Measurements from ENCODE around the gene IPO4. TPM values are rescaled to one million over a fixed set of nuclear protein-coding genes. Genes with fewer than 3 reads are reported as not detected.

Gene IPO4
- total RNA-seq, 1 experiment from 2014 or later: 102 TPM

DNA sequence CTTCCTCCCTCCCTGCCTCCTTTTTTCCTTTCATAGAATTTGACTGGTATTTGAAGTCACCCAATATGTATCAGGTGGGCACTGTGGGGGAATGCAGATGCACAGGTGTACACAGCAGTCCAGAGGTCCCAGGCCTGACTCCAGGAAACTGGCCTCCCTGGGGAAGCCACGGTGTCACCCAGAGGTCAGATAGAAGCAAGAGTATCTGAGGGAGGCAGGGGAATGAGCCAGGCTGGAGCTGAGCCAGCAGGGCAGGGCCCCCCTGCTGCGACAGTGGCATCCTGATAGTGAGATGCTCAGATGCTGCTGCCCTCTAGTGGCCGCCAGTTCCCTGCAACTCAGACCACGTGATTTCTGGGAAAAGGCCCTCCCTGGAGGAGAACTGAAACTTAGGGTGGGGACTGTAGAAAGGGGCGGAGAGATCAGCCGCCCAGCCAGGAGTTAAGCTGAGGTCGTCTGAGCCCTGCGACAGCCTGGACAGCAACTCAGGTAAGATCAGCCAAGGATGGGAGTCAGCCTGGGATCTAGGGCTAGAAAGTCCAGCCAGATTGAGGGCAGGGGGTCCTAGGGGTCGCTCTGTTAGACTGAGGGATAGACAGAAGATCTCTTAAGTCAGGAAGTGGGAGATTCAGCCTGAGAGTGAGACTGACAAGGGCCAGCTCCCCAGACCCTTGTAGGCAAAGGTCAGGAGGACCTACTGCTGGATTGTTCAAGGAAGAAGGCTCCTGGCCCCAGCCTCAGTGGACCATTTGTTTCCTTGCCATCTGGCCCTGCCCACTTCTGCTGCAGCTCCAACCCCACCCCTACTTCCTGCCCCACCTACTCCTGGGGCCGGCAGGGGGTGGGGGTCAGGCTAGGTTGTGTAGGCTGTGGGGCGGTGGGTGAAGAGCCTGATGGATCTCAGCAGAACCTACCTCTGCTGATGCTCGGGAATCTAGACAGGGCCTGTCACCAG is 27.5 kb downstream of the IPO4 start, which contains the start of gene IRF9:
TSS of gene IRF9 (plus strand) at position 416 of the 955 bp plus-strand sequence. CDS start 880 bp downstream, outside the sequence.
- Histone ChIP-seq H3K27ac (ENCODE audit: low read depth, low read length) (peak within 1 kb of the TSS; percentile 84), H3K36me3 (ENCODE audit: control insufficient read depth in 1 of 2, insufficient read depth in 2 of 2, low read length in 2 of 2) (peaks cover 21 to 37% of the 10 kb centered on the region in 2 experiments; a peak in 3 of 4 replicates), H3K4me1 (ENCODE audit: control insufficient read depth in 1 of 2, insufficient read depth in 2 of 2, low read length in 2 of 2) (peaks cover 15 to 21% of the 10 kb centered on the region in 2 experiments), H3K27me3 (ENCODE audit: insufficient read depth, low read length) (no peaks in the 10 kb centered on the region), H3K9me3 (ENCODE audit: control insufficient read depth in 1 of 2, insufficient read depth in 1 of 2, low read depth in 1 of 2, low read length in 2 of 2) (no peaks in the 10 kb centered on the region), H3K9ac (ENCODE audit: low read length) (peak within 1 kb of the TSS; percentile 61), H3K4me3 (replicated peaks in 1 of 2; ENCODE audit: low read depth in 1 of 2, low read length in 2 of 2) (peak within 1 kb of the TSS; percentile 58 to 60), H2AFZ (ENCODE audit: low read depth, low read length, poor library complexity, severe bottlenecking) (no peak within 1 kb of the TSS), H4K20me1 (ENCODE audit: insufficient read depth) (no peaks in the 10 kb centered on the region), H3K4me2 (ENCODE audit: low read length) (peak within 1 kb of the TSS; percentile 87), H3K9me2 (ENCODE audit: insufficient read depth) (no peaks in the 10 kb centered on the region), H3K79me2 (ENCODE audit: insufficient read depth, low read length) (no peaks in the 10 kb centered on the region)
- intact Hi-C loops (cut with micrococcal nuclease): loop anchor here (1.0 to 2.0 kb wide), 2 partner anchors 46 to 103 kb away; partner anchors contain the start of genes DCAF11 and NRL
- BruUV-seq (replicated peaks): no TSS peak
- ChIA-PET POLR2A (interaction anchor here (1.0 to 3.1 kb wide), 13 partner anchors 14 to 103 kb away, joined by 3 to 18 read pairs (median 4); partner anchors contain the start of genes CHMP4A, DCAF11, EMC9 and NRL), RAD21 (ENCODE audit: low non-redundant PET in 1 of 2, low total read pairs in 2 of 2, uncharacterized antibody in 2 of 2, unreplicated experiment in 2 of 2) (interaction anchor here in 1 of 2 experiments (1.0 kb wide), 1 partner anchor 14 kb away, joined by 3 read pairs; the partner anchor contains the start of genes PSME2 and RNF31), CTCF (interaction anchor here (0.6 to 3.2 kb wide), 22 partner anchors 8 to 137 kb away, joined by 3 to 20 read pairs (median 4); partner anchors contain the start of genes CHMP4A, DCAF11, EMC9 and IPO4)
- DNase-seq (ENCODE audit: low read depth, low spot score) (peak; percentile 89), ATAC-seq (peak; percentile 95)
- no peak for TF ChIP-seq ZFX (IDR thresholded peaks at IDR 0.05)
- 0 out of 2 replicates have a peak, but pooled peaks have one; percentile 56 for TF ChIP-seq CBX3 (IDR thresholded peaks at IDR 0.05; ENCODE audit: low read depth)
- TF ChIP-seq, protein P1, sequence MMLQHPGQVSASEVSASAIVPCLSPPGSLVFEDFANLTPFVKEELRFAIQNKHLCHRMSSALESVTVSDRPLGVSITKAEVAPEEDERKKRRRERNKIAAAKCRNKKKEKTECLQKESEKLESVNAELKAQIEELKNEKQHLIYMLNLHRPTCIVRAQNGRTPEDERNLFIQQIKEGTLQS (IDR thresholded peaks at IDR 0.05): no peak
- no peak for TF ChIP-seq EZH2 (IDR thresholded peaks at IDR 0.05)
- TF ChIP-seq SRF (IDR thresholded peaks at IDR 0.05; ENCODE audit: low read depth): no peak; the same call in 1 of the 2 replicates
- no peak for TF ChIP-seq FOSL1 (IDR thresholded peaks at IDR 0.05; ENCODE audit: low read depth)
- no peak for TF ChIP-seq ZNF274 (IDR thresholded peaks at IDR 0.05; ENCODE audit: low read depth, low read length)
- no peak for TF ChIP-seq ELF1 (IDR thresholded peaks at IDR 0.05; ENCODE audit: borderline replicate concordance, low read depth)
- TF ChIP-seq, protein P2, sequence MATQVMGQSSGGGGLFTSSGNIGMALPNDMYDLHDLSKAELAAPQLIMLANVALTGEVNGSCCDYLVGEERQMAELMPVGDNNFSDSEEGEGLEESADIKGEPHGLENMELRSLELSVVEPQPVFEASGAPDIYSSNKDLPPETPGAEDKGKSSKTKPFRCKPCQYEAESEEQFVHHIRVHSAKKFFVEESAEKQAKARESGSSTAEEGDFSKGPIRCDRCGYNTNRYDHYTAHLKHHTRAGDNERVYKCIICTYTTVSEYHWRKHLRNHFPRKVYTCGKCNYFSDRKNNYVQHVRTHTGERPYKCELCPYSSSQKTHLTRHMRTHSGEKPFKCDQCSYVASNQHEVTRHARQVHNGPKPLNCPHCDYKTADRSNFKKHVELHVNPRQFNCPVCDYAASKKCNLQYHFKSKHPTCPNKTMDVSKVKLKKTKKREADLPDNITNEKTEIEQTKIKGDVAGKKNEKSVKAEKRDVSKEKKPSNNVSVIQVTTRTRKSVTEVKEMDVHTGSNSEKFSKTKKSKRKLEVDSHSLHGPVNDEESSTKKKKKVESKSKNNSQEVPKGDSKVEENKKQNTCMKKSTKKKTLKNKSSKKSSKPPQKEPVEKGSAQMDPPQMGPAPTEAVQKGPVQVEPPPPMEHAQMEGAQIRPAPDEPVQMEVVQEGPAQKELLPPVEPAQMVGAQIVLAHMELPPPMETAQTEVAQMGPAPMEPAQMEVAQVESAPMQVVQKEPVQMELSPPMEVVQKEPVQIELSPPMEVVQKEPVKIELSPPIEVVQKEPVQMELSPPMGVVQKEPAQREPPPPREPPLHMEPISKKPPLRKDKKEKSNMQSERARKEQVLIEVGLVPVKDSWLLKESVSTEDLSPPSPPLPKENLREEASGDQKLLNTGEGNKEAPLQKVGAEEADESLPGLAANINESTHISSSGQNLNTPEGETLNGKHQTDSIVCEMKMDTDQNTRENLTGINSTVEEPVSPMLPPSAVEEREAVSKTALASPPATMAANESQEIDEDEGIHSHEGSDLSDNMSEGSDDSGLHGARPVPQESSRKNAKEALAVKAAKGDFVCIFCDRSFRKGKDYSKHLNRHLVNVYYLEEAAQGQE (IDR thresholded peaks at IDR 0.05; ENCODE audit: low read depth): no peak
- TF ChIP-seq SP1 (IDR thresholded peaks at IDR 0.05; ENCODE audit: low read depth): peak; percentile 72; the same call in 1 of the 2 replicates
- peak; percentile 85 for TF ChIP-seq RAD21 (IDR thresholded peaks at IDR 0.05; ENCODE audit: low read depth)
- no peak for TF ChIP-seq EZH2phosphoT487 (IDR thresholded peaks at IDR 0.05; ENCODE audit: borderline replicate concordance)
- no peak for TF ChIP-seq CEBPB (IDR thresholded peaks at IDR 0.05; ENCODE audit: low read depth)
- TF ChIP-seq POLR2AphosphoS5 (IDR thresholded peaks at IDR 0.05; ENCODE audit: low read depth, low read length): peak; percentile 88
- TF ChIP-seq, protein P3, sequence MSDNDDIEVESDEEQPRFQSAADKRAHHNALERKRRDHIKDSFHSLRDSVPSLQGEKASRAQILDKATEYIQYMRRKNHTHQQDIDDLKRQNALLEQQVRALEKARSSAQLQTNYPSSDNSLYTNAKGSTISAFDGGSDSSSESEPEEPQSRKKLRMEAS (IDR thresholded peaks at IDR 0.05): peak; percentile 86
- TF ChIP-seq EGR1 (IDR thresholded peaks at IDR 0.05; ENCODE audit: low read depth): no peak
- TF ChIP-seq, protein P4, sequence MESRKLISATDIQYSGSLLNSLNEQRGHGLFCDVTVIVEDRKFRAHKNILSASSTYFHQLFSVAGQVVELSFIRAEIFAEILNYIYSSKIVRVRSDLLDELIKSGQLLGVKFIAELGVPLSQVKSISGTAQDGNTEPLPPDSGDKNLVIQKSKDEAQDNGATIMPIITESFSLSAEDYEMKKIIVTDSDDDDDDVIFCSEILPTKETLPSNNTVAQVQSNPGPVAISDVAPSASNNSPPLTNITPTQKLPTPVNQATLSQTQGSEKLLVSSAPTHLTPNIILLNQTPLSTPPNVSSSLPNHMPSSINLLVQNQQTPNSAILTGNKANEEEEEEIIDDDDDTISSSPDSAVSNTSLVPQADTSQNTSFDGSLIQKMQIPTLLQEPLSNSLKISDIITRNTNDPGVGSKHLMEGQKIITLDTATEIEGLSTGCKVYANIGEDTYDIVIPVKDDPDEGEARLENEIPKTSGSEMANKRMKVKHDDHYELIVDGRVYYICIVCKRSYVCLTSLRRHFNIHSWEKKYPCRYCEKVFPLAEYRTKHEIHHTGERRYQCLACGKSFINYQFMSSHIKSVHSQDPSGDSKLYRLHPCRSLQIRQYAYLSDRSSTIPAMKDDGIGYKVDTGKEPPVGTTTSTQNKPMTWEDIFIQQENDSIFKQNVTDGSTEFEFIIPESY (IDR thresholded peaks at IDR 0.05; ENCODE audit: extremely low read depth, insufficient replicate concordance, low read length): no peak
- TF ChIP-seq JUND (IDR thresholded peaks at IDR 0.05): no peak; the same call in 1 of the 2 replicates
- peak; percentile 53 for TF ChIP-seq POLR2A (IDR thresholded peaks at IDR 0.05; ENCODE audit: borderline replicate concordance, extremely low read depth, insufficient read depth, insufficient read length)
- TF ChIP-seq SIN3A (IDR thresholded peaks at IDR 0.05; ENCODE audit: low read depth): peak; percentile 41; the same call in 1 of the 2 replicates
